ENCODE measurements around the gene EHMT2.

Gene EHMT2

GRCh38 chr6:31889331-31889972 lies 8.0 kb downstream of the EHMT2 start:
- no peak for DNase-seq

GRCh38 chr6:31888276-31889258 lies 8.9 kb downstream of the EHMT2 start:
- DNase-seq, result peak in 6 of 51 donors; percentile 4 to 18 (median 6)

- no peak for DNase-seq
Observed at GRCh38 chr6:31887173-31888007, 10.1 kb downstream of the EHMT2 start.

GRCh38 chr6:31886541-31886991 lies 10.9 kb downstream of the EHMT2 start:
- no peak for DNase-seq

- DNase-seq, result no peak
Observed at GRCh38 chr6:31884528-31885035, 12.9 kb downstream of the EHMT2 start.

GRCh38 chr6:31883676-31884075 lies 13.8 kb downstream of the EHMT2 start:
- DNase-seq, result no peak

GRCh38 chr6:31882344-31882743 lies 15.2 kb downstream of the EHMT2 start:
- DNase-seq, result peak in 1 of 51 donors; percentile 19

GRCh38 chr6:31881136-31881859 lies 16.2 kb downstream of the EHMT2 start:
- peak in 1 of 51 donors; percentile 7 for DNase-seq

GRCh38 chr6:31880616-31881015 lies 16.9 kb downstream of the EHMT2 start:
- DNase-seq, result no peak

GRCh38 chr6:31879901-31880300 lies 17.6 kb downstream of the EHMT2 start:
- DNase-seq, result no peak

- no peak for DNase-seq
Observed at GRCh38 chr6:31879143-31879542, 18.4 kb downstream of the EHMT2 start.

- DNase-seq, result no peak
Observed at GRCh38 chr6:31878726-31879125, 18.8 kb downstream of the EHMT2 start, which contains the start of gene SLC44A4. TSS of gene SLC44A4 (minus strand) at chr6:31878997. CDS start at chr6:31878980, 17 bp downstream.

- DNase-seq, result no peak
Observed at GRCh38 chr6:31878222-31878621, 19.3 kb downstream of the EHMT2 start.

GRCh38 chr6:31877651-31878161 lies 19.8 kb downstream of the EHMT2 start:
- DNase-seq, result no peak

GRCh38 chr6:31877125-31877650 lies 20.3 kb downstream of the EHMT2 start:
- no peak for DNase-seq

- no peak for DNase-seq
Observed at GRCh38 chr6:31876357-31876756, 21.1 kb downstream of the EHMT2 start.

GRCh38 chr6:31875877-31876276 lies 21.6 kb downstream of the EHMT2 start:
- no peak for DNase-seq

GRCh38 chr6:31874836-31875572 lies 22.5 kb downstream of the EHMT2 start:
- DNase-seq, result no peak

GRCh38 chr6:31874084-31874670 lies 23.3 kb downstream of the EHMT2 start:
- no peak for DNase-seq

All from hypothalamus (tissue), 51 donors.